LoVo (cell line): ENCODE data around the gene DIS3L2.
"Not testable (repeated sequence)": the region's sequence is repeated elsewhere in the genome, so short reads cannot be mapped to it uniquely, and the experiment has no call there.

Source experiments
- DNase-seq: peaks from one replicate; pipeline ENCODE4 v3.0.0-alpha.2; 2016; ENCODE audit warnings: low spot score

Gene DIS3L2

DNA sequence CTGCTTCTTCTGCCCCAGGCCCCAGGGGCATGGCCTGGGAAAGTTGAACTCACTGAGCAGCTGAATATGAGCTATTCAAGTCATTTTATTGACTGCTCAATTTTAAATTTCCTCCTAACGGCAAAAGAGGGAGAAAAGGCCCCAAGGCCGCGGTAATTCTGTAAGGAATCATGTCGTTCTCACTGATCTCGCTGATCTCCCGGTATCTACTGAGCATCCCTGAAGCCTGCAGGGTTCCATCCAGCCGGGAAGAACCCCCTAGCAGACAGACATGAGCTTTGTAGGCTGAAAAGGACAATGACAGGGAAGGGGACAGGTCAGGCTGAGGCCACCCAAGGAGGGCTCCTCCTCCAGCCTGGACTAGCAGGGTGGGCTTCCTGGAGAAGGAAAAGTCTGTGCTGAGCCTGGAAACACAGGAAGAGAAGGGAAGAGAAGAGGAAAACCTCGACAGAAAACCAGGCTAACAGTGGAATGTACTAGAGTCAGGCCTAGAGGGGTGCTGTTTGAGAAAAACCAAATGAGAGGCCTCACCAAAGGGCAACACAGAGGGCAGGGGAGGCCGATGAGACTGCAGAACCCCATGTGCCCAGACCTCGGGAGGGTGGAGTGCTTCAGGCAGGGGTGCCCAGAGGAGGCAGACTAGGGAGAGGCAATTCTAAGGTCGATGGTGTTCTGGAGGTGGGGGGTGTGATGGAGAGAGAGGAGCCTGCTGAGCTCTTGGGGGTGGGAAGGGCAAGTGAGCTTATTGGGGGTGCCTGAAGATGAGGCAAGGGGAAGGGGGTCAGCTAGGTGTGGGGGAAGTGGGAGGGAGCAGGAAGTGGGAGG lies 32.4 kb upstream of the DIS3L2 start:
- DNase-seq, result no peak

- no peak for DNase-seq
Measured at GRCh38 chr2:231929961-231930592, 31.4 kb upstream of the DIS3L2 start.

- no peak for DNase-seq
Measured at GRCh38 chr2:231930593-231931281, 30.8 kb upstream of the DIS3L2 start.

- no peak for DNase-seq
Measured at GRCh38 chr2:231931481-231931915, 30.0 kb upstream of the DIS3L2 start.

DNA sequence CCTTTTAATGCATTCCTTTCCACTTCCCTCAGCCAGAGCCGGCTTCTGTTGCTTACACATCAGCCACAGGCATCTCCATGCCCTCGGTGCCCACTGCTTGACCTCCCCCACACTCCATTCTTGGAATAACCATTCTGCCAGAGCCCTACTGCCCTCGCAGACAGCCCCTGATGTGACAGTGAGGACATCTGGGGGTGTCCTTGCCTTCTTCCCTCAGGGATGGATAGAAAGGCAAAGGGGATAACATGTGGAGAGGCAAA lies 28.9 kb upstream of the DIS3L2 start:
- no peak for DNase-seq

GRCh38 chr2:231932985-231933915 lies 28.3 kb upstream of the DIS3L2 start:
- no peak for DNase-seq

GRCh38 chr2:231933916-231934401 lies 27.6 kb upstream of the DIS3L2 start:
- DNase-seq, result no peak

GRCh38 chr2:231934441-231935206 lies 26.9 kb upstream of the DIS3L2 start:
- DNase-seq, result no peak

DNA sequence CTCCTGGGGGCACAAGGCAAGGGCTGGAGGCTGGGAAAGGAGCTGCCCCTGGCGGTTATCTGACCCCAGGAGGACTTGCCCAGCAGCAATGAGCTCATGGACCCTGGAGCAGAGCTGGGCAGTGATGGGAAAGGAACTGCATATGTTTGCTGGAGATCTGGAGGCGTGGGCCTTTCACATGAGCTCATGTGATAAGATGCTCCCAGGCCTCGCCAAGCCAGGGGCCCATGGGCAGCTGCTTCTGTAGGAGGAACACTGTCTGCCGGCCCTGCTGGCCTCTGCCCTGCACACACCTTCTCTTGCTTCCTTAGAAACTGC lies 26.3 kb upstream of the DIS3L2 start:
- no peak for DNase-seq

- DNase-seq, result no peak
Measured at GRCh38 chr2:231935815-231936214, 25.7 kb upstream of the DIS3L2 start.

GRCh38 chr2:231936491-231936890 lies 25.0 kb upstream of the DIS3L2 start:
- no peak for DNase-seq

DNA sequence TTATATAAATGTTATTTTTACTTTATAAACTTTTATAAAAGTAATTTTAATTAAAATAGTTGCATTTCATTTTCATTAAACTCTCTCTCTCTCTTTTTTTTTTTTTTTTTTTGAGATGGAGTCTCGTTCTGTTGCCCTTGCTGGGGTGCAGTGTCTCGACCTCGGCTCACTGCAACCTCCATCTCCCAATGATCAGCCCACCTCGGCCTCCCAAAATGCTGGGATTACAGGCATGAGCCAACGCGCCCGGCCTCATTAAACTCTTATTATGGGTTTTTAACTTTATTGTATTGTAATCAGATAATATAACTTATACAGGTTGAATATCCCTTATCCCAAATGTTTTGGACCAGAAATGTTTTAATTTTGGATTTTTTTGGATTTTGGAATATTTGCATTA lies 24.5 kb upstream of the DIS3L2 start:
- no peak for DNase-seq

DNA sequence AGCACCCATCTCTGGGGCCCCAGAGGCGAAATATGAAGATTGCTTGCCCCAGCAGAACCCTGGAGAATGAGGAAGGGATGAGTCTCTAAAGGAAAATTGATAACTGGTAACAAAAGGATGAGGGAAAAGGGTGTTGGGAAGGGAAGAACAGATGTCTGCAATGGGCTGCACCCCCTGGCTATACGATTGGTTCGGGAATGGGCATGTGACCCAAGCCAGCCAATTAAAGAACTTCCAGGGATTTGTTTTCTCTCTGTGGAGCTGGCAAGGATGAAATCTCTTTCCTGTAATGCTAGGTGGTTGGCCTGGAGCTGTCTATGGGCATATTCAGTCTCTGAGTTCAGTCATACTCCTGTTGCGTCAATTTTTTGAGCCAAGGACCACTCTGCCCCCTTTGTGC lies 22.5 kb upstream of the DIS3L2 start:
- DNase-seq, result no peak

- no peak for DNase-seq
Measured at GRCh38 chr2:231940795-231941194, 20.7 kb upstream of the DIS3L2 start.

GRCh38 chr2:231941673-231942072 lies 19.8 kb upstream of the DIS3L2 start:
- DNase-seq, result no peak

- DNase-seq, result no peak
Measured at GRCh38 chr2:231942180-231942579, 19.3 kb upstream of the DIS3L2 start.

GRCh38 chr2:231946241-231946814 lies 15.2 kb upstream of the DIS3L2 start:
- DNase-seq, result no peak

DNA sequence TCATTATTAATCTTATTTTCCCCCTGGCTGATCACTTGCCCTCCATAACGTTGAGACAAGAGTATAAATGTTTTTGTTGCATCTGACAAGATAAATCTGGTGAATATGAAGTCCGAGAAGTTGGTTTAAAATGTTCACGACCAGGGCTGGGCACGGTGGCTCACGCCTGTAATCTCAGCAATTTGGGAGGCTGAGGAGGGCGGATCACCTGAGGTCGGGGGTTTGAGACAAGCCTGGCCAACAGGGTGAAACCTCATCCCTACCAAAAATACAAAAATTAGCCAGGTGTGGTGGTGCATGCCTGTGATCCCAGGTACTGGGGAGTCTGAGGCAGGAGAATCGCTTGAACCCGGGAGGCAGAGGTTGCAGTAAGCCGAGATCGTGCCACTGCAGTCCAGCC lies 14.4 kb upstream of the DIS3L2 start:
- DNase-seq, result not testable (repeated sequence)

- DNase-seq, result no peak
Measured at GRCh38 chr2:231947694-231948093, 13.8 kb upstream of the DIS3L2 start.

DNA sequence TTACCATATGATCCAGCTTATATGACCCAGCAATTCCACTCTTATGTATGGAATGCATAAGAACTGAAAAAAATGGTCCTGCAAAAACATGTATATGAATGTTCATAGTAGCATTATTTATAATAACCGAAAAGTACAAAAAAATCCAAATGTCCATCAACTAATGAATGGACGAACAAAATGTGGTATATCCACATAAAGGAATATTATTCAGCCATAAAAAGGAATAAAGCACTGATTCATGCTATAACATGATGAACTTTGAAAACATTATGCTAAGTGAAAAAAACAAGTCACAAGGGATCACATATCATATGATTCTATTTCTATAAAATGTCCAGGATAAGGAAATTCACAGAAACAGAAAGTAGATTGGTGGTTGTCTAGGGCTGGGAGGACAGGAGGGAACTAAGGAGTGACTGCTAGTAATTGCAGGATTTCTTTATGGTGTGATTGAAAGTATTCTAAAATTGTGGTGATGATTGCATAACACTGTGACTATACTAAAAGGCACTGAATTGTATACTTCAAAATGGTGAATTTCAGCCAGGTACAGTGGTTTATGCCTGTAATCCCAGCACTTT lies 10.0 kb upstream of the DIS3L2 start:
- no peak for DNase-seq
